Fibroblast of lung (primary cell): ENCODE data around the gene TUG1.

Source experiments
- EZH2 ChIP-seq: IDR thresholded peaks from 2 replicates; pipeline ENCODE4 v1.5.1; 2012; ENCODE audit warnings: low read length, control low read depth, mild to moderate bottlenecking; ENCODE audit errors: missing control alignments
- TF ChIP-seq, protein P1 (sequence below), 2 donors: IDR thresholded peaks in 1 of 2; conservative IDR thresholded peaks in 1 of 2; 1 replicate in 1 of 2; 2 replicates in 1 of 2; pipeline ENCODE4 v1.5.1; 2011 to 2012; ENCODE audit warnings: low read length in 2 of 2, control low read depth in 1 of 2, inconsistent platforms in 1 of 2, low read depth in 1 of 2, mild to moderate bottlenecking in 1 of 2

GRCh38 chr22:30955153-30955552, 13.9 kb upstream of the TUG1 start:
- TF ChIP-seq, protein P1, sequence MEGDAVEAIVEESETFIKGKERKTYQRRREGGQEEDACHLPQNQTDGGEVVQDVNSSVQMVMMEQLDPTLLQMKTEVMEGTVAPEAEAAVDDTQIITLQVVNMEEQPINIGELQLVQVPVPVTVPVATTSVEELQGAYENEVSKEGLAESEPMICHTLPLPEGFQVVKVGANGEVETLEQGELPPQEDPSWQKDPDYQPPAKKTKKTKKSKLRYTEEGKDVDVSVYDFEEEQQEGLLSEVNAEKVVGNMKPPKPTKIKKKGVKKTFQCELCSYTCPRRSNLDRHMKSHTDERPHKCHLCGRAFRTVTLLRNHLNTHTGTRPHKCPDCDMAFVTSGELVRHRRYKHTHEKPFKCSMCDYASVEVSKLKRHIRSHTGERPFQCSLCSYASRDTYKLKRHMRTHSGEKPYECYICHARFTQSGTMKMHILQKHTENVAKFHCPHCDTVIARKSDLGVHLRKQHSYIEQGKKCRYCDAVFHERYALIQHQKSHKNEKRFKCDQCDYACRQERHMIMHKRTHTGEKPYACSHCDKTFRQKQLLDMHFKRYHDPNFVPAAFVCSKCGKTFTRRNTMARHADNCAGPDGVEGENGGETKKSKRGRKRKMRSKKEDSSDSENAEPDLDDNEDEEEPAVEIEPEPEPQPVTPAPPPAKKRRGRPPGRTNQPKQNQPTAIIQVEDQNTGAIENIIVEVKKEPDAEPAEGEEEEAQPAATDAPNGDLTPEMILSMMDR (conservative IDR thresholded peaks at IDR 0.05 in 1 of 2, IDR thresholded peaks at IDR 0.05 in 1 of 2; ENCODE audit: low read depth in 1 of 2, low read length in 2 of 2) = no peak
- TF ChIP-seq EZH2 = no peak
